Cerebellar cortex (tissue), 1 donor: ENCODE data around the gene EPHA5.

Experiments
- DNase-seq: peaks from one replicate; pipeline ENCODE4 v3.0.0-alpha.2; 2015; ENCODE audit warnings: low spot score

The EPHA5 gene

DNA sequence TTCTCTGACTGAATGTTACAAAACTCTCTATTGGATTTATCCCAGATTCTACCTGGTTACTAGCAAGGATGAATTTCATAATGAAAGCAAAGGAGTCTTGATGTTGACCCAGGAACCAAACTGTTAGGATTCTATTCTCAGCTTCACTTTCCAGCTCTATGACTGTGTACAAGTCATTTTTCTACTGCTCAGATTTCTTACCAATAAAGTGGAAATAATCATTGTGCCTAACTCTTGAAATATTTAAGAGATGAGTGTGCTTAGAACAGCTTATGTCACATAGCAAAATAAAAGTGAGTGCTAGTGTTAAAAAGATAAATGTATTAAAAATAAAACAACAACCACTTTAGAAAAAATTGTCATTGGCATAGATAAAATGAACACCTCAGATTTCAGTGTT is 45.6 kb downstream of the EPHA5 start:
- no peak for DNase-seq

DNA sequence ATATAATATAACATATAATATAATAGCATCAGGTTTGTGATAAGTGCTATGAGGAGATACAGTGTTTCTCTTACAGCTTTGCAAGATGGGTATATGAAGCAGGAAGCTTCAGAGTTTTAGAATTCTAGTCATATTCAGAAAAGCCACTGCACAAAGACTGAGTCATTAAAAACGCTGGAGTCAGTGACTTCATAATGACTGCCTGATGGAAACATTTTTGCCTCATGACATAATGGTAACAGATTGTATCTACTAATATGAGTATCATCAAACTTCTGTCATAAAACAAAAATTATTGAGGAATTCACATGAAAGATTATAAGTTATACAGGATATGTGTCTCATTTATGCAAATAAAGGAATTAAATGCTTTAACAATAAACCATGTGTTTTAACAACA is 46.8 kb downstream of the EPHA5 start:
- DNase-seq: no peak

DNA sequence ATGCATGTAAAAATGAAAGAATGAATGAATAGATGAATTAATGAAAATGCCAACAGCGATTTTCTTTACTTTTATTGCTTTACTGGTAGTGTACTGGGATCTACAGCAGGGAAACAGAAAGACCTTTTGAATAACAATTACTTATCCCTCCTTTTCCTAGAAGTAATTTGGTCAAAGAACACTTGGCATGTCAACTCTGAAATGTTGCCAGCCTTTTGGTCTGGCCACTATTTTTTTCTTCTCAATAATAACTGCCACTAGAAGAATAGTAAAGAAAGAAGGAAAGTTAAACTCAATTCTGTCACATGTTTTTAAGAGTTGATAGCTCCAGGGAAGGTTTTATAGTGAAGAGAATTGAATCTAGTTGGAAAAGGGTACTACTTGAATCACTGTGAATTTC is 52.9 kb downstream of the EPHA5 start:
- DNase-seq: no peak

DNA sequence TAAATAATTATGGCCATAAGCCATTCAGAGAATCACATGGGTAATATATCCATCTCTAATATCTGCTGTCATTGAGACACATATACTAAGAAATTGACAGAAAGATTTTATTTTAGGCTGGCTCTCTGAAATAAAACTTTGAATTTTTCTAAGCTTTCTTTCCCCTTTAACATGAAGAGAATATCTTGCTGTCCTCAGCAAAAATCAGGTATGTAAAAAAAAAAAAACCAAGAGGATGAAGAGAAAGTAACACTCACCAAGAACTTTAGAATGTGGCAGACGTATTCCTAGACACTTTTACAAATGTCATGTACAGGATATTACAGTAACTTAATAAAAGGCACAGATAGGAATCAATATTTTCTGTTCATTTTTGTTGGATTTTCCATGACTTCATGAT is 65.8 kb downstream of the EPHA5 start:
- no peak for DNase-seq

DNA sequence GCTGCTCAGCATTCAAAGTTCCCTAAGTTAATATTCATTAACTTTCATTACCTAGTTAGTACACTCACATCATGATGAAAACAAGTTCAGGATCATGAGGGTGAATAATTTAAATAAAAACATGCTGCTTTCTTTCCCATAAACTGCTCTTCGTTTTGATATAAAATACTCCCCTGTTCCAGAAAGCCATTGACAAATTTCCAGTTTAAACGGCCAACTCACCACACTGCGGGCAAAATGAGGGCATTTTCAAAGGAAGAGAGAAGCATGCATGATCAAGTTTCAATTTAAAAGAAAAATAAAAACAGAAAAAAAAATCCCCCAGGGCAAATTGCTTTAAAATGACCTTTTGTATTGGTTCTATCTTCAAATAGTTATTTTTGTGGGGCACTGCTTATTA is 69.6 kb downstream of the EPHA5 start:
- DNase-seq: no peak

DNA sequence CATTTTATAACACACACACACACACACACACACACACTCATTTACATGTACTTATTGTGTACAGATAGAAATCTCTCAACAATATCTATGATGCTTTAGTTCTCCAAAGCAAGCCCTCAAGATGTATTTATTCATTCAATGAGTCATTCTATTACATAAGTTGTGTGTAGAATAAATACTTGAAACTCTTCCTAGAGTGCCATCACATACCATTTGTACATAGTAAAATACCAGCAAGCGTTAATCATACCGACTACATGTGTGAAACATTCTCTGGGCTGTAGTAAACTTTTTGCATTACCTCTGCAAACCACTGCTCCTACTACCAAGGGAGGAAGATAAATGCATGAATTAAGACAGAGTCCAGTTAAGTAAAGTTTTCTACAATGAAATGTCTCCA is 70.9 kb downstream of the EPHA5 start:
- DNase-seq: no peak

DNA sequence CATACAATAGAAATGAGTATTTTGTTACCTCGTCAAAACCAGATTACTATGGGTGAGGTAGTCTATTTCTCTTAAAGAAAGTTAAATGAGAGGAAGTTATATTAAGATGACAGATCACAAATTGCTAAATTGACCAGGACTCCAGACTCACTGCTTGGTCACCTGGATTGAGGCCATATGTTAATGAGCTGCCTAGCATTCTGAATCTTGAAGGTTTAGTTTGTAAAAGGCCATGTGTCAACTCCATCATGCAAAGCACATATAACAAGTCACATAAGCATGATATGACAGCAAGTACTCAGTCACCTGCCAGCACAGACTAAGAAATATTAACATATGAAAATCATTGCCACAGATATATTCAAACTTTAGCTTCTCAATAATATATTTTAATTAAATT is 72.6 kb downstream of the EPHA5 start:
- no peak for DNase-seq

DNA sequence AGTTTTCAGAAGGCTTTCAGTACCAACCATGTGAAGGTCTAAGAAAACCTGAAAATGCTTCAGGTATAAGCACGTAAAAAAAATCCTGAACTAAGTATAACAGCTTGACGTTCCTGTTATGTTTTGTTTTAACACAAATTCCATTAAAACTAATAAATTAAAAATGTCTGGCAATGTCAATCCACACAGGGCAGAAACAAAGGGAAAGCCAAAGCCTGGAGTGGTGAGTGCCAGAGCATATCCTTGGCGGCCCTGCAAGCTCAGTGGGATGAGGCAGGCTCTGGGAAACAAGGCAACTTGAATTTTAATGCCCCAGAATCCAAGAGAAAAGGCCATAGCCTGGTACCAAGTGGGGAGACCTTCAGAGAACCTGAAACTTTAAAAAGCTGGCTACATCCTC is 78.2 kb downstream of the EPHA5 start:
- no peak for DNase-seq

DNA sequence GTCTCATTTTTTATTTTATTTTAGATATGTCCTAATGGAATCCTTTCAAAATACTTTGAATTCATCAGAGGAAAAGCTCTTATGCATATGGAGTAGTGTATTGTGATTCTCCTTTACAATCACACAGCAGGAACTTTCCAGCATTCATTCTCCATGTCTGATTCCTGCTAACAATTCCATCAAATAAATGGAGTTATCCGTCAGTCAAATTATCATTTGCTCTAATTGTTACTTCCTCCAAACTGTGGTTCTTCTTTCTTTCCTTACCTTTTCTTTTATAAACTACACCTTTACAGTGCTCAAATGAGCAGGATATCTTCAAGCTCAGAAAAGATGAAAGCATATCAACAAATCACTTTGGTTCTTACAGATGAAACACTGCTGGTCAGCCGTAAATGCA is 80.4 kb downstream of the EPHA5 start:
- DNase-seq: no peak

DNA sequence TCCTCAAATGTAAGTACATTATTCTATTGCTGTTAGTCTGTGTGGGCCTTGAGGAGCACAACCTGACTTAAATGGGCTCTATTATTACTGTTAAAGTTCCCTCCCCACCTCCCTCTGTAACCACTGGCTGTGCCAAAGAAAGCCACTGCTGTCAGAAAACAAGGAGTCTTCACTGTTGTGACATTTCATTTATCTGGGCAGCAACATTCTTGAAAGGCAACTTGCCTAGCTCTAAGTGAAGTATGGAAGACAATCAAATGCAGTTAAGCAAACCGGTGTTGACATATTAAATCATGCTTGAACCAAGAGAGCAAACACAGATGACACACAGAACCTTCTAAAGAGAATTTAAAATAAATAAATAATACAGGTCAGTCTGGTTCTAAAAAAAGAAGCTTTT is 81.0 kb downstream of the EPHA5 start:
- DNase-seq: no peak

DNA sequence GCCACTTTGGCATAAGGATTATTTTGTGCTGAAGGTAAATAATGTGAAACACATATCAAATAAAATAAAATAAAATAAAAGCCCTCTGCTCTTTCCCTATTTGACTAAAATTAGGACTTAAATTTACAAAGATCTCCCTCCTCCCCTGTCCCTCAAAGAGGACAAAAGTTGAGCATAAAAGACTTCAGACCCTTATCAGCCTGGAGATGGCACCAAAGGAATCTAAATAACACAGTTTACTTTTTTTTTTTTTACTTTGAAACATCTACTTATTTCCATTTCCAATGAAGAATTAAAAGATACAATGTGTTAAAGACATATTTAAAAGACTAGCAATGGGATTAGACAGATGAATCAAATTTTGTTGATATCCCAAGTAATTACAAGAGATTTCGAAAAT is 89.7 kb downstream of the EPHA5 start:
- no peak for DNase-seq

DNA sequence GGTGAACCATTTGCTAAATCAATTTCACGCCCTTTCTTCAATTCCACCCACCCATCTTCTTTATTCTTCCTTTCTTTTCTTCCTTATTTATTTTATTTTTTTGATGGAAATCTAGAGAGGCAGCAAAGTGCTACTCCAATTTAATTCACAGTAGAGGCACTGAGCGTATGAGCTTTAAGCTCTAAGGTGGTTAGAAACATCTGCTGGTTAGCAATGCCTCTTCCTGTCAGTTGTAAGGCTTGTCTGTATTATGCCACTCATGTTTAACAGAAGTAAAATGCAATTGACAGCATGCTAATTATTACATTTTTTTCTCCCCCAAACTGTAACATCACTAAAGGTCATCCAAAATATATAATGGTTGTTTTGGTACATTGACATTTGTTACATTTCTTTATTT is 103.8 kb downstream of the EPHA5 start:
- DNase-seq: no peak

DNA sequence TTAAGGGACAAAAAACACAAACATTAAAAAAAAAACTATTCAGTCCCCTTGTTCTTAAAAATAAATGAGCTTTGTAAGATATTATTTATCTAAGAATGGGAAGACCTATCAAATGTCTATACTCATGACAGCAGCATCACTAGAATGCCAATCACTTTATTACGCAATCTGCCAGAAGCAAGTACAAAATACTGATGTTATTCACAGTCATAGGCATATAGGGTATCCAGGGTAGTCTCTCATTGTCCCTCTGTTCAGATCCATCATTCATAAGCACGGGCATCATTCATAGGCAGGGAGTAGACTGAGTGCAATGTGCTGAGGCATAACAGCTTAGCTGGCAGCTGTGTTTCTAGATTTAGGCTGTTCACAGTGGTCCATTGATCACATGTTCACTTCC is 109.1 kb downstream of the EPHA5 start:
- DNase-seq: no peak

DNA sequence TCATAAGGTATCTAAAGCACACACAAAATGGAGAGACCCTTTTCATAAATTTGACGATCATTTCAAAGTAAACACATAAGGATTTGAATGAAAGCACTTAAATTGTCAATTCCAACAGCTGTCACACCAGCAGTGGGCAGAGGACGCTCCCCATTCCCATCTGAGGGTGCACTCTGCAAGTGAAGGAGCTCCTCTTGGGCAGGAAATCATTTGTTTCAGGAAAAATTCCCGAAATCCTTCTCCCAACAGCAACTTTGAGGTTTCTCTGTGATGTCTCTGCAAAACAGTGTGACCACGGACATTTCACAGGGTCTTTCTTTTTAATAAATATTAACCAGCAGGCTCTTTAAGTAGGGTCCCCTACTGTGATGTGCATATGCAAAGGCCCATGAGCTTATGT is 111.0 kb downstream of the EPHA5 start:
- DNase-seq: no peak

DNA sequence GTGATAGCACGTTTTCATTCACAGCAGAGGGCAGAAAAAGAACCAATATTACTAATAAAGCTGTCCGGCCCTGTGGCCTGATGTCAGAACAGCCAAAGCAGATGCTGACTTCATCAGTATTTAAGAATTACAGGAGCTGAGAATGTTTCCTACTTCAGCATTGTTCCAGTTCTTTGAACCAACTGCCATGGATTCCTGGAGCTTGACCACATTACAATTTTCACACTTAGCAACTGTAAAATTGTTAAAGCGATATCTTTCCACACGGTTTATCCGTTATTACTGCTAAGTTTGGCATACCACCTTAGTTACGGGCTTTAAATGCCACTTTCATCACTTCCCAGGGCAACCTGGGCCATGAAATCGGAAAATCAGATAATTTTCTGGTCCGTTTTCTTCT is 118.2 kb downstream of the EPHA5 start:
- DNase-seq: no peak

DNA sequence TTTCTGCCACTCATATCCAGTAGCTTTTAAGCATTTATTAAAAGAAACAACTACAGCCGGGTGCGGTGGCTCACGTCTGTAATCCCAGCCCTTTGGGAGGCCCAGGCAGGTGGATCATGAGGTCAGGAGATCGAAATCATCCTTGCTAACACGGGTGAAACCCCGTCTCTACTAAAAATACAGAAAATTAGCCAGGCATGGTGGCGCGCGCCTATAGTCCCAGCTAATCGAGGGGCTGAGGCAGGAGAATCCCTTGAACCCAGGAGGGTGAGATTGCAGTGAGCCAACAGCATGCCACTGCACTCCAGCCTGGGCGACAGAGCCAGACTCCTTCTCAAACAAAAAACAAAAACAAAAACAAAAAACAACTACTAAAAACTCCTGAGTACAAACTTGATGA is 119.8 kb downstream of the EPHA5 start:
- no peak for DNase-seq

DNA sequence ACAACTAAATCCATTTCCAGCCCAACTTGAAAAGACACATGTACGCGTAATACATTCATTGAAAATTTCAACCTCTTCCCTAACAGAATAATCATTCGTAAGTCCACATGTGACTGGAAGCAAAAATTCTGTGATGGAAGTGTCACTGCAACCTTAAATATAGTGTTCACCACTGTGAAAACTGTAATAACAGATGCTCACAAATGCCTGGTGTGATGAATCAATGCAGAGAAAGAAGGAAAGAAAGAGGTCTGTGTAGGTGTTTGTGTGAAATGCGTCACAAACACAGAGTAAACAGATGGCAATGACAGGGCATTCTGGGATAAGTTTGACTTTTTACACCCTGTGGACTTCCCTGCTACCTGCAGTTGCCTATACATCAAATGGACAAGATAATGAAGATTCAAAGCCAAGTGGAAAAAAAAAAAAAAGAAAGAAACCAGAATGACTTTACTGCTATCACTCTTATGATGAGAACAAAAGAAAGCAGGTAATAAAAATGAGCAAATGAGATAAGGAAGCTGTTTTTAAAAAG is 123.3 kb downstream of the EPHA5 start:
- DNase-seq: no peak

DNA sequence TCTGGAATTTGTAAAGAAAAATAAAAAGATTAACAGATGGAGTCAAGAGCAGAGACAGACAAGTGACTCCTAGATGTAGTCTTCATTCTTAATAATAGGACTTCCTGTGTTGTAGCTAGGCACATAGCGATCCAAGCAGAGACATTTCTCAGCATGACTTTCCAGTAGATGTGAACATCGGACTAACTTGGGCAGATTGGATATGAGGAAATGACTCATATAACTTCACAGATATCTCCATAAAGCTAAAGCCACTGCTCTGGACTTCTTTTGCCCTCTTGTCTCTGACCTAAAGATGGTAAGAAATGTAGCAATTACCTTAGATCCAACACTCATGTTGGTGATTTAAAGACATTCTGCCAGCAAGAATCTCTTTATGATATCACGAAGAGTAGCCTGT is 131.7 kb downstream of the EPHA5 start:
- no peak for DNase-seq

DNA sequence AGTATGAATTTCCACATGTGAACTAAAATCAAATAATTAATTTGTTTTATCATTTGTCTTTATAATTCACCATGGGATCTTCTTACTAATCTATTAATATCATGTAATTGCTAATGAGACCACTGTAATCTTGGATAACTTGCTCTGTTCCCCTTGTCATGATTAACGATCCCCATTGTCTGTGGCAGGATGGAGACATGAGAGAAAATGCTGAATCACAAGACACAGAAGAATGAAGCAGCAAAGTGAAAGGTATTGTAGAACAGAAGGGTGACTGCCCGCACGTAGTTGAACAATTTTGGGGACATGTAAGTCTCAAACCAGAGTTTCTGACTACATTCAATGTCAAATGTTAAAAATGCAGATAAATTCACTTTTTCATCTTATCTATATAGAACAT is 135.2 kb downstream of the EPHA5 start:
- DNase-seq: no peak

DNA sequence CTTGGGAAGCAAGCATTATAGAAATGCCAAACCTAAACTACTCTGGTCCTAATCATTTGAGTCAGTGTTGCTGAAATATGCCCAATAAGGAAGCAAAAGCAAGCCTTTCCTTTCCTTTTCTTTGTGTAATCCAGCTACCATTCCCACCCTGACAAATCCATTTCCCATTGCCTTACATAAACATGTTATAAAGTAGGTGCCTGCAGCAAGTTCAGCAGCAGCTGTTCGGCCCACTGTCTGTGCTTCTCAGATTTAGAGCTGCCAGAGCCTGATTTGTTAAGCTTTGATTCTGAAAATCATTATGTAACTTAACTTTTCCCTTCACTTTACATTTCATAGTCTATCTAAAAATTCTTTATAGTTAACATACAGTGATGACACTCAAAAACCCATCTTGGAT is 148.6 kb downstream of the EPHA5 start:
- no peak for DNase-seq

DNA sequence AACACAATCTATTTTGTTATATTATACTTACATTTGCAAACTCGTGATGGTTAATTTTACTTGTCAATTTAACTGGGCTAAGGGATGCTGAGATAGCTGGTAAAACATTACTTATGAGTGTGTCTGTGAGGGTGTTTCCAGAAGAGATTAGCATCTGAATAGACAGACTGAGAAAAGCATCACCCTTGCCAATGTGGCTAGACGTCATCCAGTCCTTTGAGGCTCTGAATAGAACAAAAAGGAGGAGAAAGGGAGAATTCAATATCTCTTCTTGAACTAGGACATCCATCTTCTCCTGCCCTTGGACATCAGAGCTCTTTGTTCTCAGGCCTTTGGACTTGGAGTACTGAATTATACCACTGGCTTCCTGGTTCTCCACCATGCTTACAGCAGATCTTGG is 154.6 kb downstream of the EPHA5 start:
- DNase-seq: no peak

DNA sequence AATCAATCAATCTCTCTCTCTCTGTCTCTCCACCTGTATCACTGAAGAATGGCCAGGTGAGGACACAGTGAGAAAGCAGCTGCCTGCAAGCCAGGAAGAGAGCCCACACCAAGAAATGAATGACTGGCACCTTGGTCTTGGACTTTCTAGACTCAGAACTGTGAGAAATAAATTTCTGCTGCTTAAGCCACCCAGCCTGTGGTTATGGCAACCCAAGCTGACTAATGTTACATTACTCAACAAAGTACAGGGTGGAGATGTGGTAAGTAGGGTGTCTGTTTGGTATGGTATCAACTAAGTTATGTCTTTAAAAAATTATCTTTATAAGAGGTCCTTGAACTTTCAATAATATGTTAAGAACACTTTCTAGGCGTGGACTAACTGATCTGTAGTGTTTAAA is 159.3 kb downstream of the EPHA5 start:
- DNase-seq: no peak

DNA sequence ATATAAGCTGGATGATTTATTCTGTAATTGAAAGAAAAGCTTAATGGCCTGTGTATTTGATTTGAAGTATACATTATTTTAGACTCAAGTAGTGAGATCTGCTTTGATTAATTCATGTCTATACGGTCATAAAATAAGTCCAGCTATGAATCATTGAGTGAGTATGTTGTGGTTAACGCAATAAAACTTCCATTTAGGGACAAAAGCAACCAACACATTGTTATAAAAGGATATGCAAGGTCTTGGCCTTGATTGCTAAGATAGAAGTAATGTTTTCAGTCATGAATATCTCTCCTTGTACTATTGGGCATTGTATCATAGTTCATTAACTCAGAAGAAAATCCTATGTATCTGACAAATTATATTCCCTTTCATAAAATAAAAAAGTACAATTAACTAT is 162.1 kb downstream of the EPHA5 start:
- DNase-seq: no peak

DNA sequence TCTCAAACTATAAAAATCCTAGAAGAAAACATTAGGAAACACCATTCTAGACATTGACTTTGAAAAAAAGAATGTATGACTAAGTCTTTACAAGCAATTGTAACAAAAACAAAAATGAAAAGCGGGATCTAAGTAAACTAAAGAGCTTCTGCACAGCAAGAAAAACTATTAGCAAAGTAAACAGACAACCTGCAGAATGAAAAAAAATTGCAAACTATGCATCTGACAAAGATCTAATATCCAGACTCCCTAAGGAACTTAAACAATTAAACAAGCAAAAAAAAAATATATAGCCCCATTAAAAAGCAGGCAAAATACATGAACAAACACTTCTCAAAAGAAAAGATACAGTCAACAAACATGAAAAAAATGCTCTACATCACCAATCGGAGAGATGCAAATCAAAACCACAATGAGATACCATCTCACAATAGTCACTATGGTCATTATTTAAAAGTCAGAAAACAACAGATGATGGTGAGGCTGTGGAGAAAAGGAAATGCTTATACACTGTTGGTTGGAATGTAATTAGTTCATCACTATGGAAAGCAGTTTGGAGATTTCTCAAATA is 168.1 kb downstream of the EPHA5 start:
- no peak for DNase-seq

DNA sequence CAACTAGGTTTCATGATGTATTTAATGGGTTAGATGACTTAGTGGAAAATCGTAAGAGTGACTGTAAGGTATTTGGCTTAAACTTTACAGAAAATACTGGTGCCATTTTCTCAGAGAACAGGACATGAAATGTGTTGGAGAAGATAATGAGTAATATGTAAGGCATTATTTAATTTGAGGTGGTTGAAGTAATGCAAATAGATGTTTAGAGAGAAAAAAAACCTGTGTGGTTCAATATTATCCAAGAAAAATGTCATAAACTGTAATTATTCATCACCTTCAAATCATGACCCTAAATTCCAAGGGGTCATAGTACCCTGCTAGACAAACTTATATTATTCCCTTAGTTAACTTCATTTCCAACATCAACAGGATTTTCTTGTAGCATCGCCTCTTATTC is 171.7 kb downstream of the EPHA5 start:
- no peak for DNase-seq
